Measurements from ENCODE around the gene ARID3A. TPM values are rescaled to one million over a fixed set of nuclear protein-coding genes. Genes with fewer than 3 reads are reported as not detected.

ARID3A gene
- total and polyA plus RNA-seq, 2 of the 8 experiments (the other 6 are each of a cell fraction or from before 2014, with no cell fraction given), result 40.5 to 77.4 TPM

GRCh38 chr19:989381-990081 lies 63.7 kb downstream of the ARID3A start:
- Histone ChIP-seq H3K4me1 (replicated peaks in 1 of 4; ENCODE audit: control insufficient read depth in 3 of 4, insufficient read depth in 4 of 4, low read length in 3 of 4) (peaks cover 0 to 4% (median under 1%) of the 10 kb centered on the region in 4 experiments; a peak in 2 of 7 replicates), H3K14ac (ENCODE audit: insufficient read length) (no peak overlapping the region), H4K91ac (replicated peaks; ENCODE audit: insufficient read length, low read length) (no peak overlapping the region), H3K18ac (ENCODE audit: extremely low read depth, low read length) (no peak overlapping the region), H4K20me1 (replicated peaks in 1 of 2; ENCODE audit: control insufficient read depth in 1 of 2, insufficient read depth in 2 of 2, low read length in 2 of 2) (peaks cover 9 to 19% of the 10 kb centered on the region in 2 experiments), H2AFZ (ENCODE audit: low read length) (no peak overlapping the region), H3K27ac (ENCODE audit: low read depth, low read length) (peak overlapping the region; percentile 26; the same call in 1 of the 2 replicates), H2BK15ac (ENCODE audit: low read length) (no peak overlapping the region), H4K5ac (ENCODE audit: insufficient read length, low read depth, low read length) (no peak overlapping the region), H3K23ac (ENCODE audit: insufficient read length) (no peak overlapping the region), H3K4ac (replicated peaks; ENCODE audit: insufficient read length, low read depth, low read length) (no peak overlapping the region), H3K56ac (replicated peaks; ENCODE audit: insufficient read length, low read depth, low read length) (no peak overlapping the region), H3K27me3 (replicated peaks in 1 of 4; ENCODE audit: control insufficient read depth in 3 of 4, extremely low read depth in 1 of 4, insufficient read depth in 3 of 4, low read length in 3 of 4) (no peaks in the 10 kb centered on the region), H3K79me2 (ENCODE audit: control insufficient read depth in 1 of 2, insufficient read depth in 2 of 2, low read length in 2 of 2) (peaks cover 0 to 17% of the 10 kb centered on the region in 2 experiments; a peak in 2 of 4 replicates), H3K4me2 (ENCODE audit: insufficient read depth in 1 of 2, low read depth in 2 of 2, low read length in 2 of 2) (no peak overlapping the region), H2BK120ac (replicated peaks; ENCODE audit: low read depth, low read length) (no peak overlapping the region), H2AK5ac (ENCODE audit: low read depth, low read length) (no peak overlapping the region), H3K4me3 (ENCODE audit: extremely low read depth in 1 of 4, insufficient read depth in 2 of 4, low read depth in 3 of 4, low read length in 4 of 4) (no peak overlapping the region), H3K79me1 (ENCODE audit: low read depth, low read length) (peaks cover 5% of the 10 kb centered on the region), H2BK12ac (ENCODE audit: low read depth, low read length) (no peak overlapping the region), H3K9me3 (ENCODE audit: insufficient read depth in 2 of 2, low read depth in 1 of 2, low read length in 1 of 2) (no peaks in the 10 kb centered on the region), H2BK20ac (ENCODE audit: low read length) (no peak overlapping the region), H3K36me3 (ENCODE audit: control insufficient read depth in 2 of 4, insufficient read depth in 4 of 4, low read length in 3 of 4) (peaks cover 7 to 39% (median 23%) of the 10 kb centered on the region in 4 experiments; a peak in 6 of 8 replicates), H3K23me2 (ENCODE audit: low read depth, low read length) (peaks cover 4% of the 10 kb centered on the region; the same call in 1 of the 2 replicates), H2BK5ac (ENCODE audit: low read depth, low read length) (no peak overlapping the region), H3K9ac (replicated peaks in 1 of 4; ENCODE audit: extremely low read depth in 1 of 4, low read depth in 3 of 4, low read length in 3 of 4) (no peak overlapping the region), H4K8ac (ENCODE audit: extremely low read depth, insufficient read depth, low read length) (peak overlapping the region; percentile 35; the same call in 1 of the 2 replicates)
- ChIA-PET POLR2A (ENCODE audit: partially characterized antibody) (interaction anchor here (1.2 to 1.7 kb wide), 2 partner anchors 21 to 183 kb away, joined by 3 to 5 read pairs; no protein-coding TSS in a partner anchor), CTCF (ENCODE audit: partially characterized antibody) (interaction anchor here (1.3 to 1.6 kb wide), 2 partner anchors 13 to 67 kb away, joined by 3 to 7 read pairs; no protein-coding TSS in a partner anchor)
- 92% methylated on average over 20 of the region's 25 CpGs; no CpG with 5 or more reads in 1 of the 2 experiments for WGBS, 2 experiments (ENCODE audit: extremely low coverage in 1 of 2, insufficient coverage in 1 of 2, insufficient read length in 1 of 2, insufficient replicate concordance in 2 of 2, low coverage in 1 of 2, low lambda C conversion rate in 2 of 2, missing lambda C conversion rate in 1 of 2)
- DNase-seq (ENCODE audit: low read depth in 1 of 2, low spot score in 2 of 2) (no peak), FAIRE-seq (no peak)
- no peak for TF ChIP-seq BCL11A (IDR thresholded peaks at IDR 0.05; ENCODE audit: low read depth in 2 of 2, low read length in 2 of 2)
- TF ChIP-seq JUN (IDR thresholded peaks at IDR 0.05; ENCODE audit: low read depth, low read length), result no peak
- no peak for TF ChIP-seq HDAC2 (IDR thresholded peaks at IDR 0.05; ENCODE audit: borderline replicate concordance in 1 of 2, low read depth in 2 of 2, low read length in 2 of 2)
- TF ChIP-seq CTCF (IDR thresholded peaks at IDR 0.05; ENCODE audit: control extremely low read depth in 1 of 3, insufficient read depth in 1 of 3, low read depth in 1 of 3, low read length in 3 of 3), result peak; percentile 60 to 88 (median 73)
- no peak for TF ChIP-seq RBBP5 (IDR thresholded peaks at IDR 0.05; ENCODE audit: borderline replicate concordance, low read depth, low read length)
- TF ChIP-seq CBX5 (IDR thresholded peaks at IDR 0.05; ENCODE audit: low read depth, low read length), result no peak
- no peak for TF ChIP-seq CHD1 (IDR thresholded peaks at IDR 0.05; ENCODE audit: low read depth, low read length)
- TF ChIP-seq POLR2A (IDR thresholded peaks at IDR 0.05; ENCODE audit: control extremely low read depth in 1 of 2, low read depth in 2 of 2, low read length in 2 of 2), result no peak; a peak in 1 of 3 replicates
- TF ChIP-seq GABPA (IDR thresholded peaks at IDR 0.05; ENCODE audit: borderline replicate concordance, insufficient read depth, low read length), result no peak
